Measurements from ENCODE around the gene PET117.
A peak's percentile ranks its signal among the peaks of the same experiment; 100 is the strongest.
"Not testable (repeated sequence)": the region's sequence is repeated elsewhere in the genome, so short reads cannot be mapped to it uniquely, and the experiment has no call there.

PET117 gene

DNA sequence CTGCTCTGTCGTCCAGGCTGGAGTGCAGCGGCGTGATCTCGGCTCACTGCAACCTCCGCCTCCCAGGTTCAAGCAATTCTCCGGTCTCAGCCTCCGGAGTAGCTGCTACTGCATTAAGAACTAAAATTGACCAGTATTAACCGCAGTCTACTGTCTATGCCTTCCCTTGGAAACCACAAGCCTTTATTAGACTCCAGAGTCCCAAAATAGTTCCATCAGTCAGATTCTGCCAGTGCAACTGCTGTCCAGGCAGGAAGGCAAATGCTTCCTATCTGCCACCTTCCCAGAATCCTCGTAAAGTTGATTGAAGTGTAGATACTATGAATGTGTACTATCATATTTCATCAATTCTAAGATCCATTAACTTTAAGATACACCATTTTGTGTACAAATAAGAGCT lies 16.7 kb downstream of the PET117 start:
- no peak for DNase-seq

DNA sequence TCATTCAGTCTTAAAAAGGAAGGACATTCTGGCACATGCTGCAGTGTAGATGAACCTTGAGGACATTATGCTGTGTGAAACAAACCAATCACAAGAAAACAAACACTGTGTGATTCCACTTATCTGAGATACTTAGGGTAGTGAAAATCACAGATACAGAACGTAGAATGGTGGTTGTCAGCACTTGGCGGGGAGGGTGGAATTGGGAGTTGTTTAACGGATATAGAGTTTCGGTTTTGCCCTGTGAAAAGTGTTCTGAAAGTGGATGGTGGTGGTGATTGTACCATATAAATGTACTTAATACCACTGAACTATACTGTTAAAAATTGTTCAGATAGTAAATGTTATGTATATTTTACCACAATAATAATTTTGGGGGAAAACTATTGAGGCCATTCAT lies 18.4 kb downstream of the PET117 start:
- DNase-seq = no peak

DNA sequence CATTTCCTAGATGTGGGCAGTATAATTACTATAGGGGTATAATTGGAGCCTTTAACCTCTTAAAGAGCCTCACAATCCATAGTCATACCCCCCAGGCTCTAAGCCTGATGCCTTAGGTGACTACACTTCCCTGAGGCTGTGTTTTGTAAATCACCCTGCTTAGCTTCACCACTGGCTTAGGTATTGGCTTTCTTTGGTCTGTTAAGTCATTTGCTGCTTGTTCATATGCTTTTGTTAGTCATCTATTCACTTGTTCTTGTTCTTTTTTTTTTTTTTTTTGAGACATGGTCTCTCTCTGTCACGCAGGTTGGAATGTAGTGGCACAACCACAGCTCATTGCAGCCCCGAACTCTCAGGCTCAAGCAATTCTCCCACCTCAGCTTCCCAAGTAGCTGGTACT lies 26.7 kb downstream of the PET117 start:
- DNase-seq = no peak

DNA sequence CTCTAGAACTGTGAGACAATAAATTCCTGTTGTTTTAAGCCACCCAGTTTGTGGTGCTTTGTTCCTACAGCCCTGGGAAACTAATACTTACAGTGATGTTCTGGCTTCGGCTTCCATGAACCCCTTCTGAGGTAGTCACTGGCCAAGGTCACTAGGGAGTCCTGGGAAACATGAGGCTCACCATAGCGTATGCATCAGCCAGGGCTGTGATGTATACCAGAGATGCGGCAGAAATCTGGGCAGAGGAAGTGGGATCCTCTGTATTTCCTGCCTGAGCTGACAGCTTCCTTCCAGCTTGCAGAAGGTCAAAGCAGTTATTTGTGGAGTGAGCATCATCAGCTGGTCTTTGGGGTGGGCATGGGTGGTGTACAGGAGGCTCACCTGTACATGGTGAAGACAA lies 27.9 kb downstream of the PET117 start:
- DNase-seq = no peak

- DNase-seq = no peak
These were observed 28.7 kb downstream of the PET117 start for GRCh38 chr20:18166241-18166881.

DNA sequence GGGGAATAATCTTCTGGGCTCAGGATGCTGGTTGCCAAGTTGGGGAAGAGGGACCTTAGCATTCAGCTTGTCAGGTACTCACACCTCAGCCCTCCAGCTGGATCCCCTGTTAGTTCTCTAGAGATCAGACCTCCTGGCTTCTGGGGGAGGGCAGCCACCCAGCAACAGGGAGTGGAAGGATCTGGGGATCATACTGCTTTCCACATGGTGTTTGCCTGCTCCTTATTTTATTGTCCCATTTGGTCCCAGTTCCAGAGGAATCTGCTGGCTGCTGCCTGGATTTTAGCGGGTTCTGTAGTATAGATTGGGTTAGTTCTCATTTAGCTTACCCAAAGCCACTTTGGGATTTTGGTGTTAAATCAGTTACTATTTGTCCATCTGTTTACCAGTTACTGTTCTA lies 29.3 kb downstream of the PET117 start:
- DNase-seq = no peak

GRCh38 chr20:18172379-18172778 lies 34.7 kb downstream of the PET117 start:
- DNase-seq = no peak

GRCh38 chr20:18174906-18175683 lies 37.4 kb downstream of the PET117 start:
- no peak for DNase-seq

DNA sequence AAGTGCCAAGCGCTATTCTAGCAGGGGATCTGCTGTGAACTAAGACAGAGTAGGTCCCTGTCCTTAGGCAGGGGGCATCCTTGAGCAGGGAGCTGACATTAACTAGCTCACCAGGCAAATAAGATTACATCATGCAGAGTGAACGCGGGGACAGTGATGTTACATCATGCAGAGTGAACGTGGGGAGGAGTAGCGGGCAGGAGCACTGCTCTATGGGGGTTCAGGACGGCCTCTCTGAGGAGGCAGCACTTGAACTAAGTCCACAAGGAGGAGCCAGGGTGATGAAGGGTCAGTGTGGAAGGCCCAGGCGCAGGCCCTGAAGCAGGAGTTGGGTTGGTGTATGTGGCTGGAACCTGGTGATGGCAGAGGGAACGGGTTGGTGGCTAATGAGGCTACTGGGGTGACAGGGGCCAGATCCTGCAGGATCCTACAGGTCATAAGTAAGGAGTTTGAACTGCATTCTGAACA lies 38.7 kb downstream of the PET117 start:
- no peak for DNase-seq

GRCh38 chr20:18180366-18180765 lies 42.7 kb downstream of the PET117 start:
- not testable (repeated sequence) for DNase-seq

DNA sequence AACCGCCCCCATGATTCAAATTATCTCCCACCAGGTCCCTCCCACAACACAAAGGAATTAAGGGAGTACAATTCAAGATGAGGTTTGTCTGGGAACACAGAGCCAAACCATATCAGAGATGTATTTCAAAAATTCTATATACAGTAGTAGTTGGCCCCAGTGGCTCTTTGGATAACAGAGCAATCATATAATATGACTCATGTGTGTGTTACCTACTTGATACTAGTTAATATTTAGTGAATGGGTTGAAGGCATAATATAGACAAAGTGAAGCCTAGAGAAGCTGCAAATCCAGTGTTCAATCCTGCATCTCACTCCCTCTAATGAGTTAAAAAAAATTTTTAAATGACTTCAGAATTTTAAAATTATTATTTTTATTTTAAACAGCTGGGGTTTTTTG lies 43.2 kb downstream of the PET117 start:
- no peak for DNase-seq

- no peak for DNase-seq
These were observed 49.4 kb downstream of the PET117 start for GRCh38 chr20:18187020-18187419.

GRCh38 chr20:18188434-18188833 lies 50.8 kb downstream of the PET117 start:
- DNase-seq = no peak

- DNase-seq = no peak
These were observed 52.9 kb downstream of the PET117 start for GRCh38 chr20:18190338-18191233.

DNA sequence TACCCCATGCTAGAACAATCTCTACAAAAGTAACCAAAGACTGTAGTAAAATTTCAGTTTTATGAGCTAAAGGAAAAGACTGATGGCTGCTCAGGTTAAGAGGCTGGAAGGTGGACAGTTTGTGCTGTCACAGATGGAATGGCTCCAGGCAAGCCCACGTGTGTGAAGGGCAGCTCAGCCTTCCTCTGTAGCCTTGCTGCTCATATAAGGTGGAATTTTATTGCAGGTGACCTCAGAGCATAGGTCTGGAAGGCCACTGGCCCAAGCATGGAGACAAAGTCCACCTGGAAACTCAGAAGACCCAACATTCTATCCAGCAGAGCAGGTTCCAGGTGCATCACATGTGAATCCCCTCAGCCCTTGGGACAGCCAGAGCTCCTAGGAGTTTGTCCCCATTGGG lies 53.6 kb downstream of the PET117 start:
- DNase-seq = peak; percentile 31

Measured in right kidney (tissue), 1 donor.